GM18517 (cell line): ENCODE data around the gene CCDC97.

Experiments
- ATAC-seq: cut with Tn5 transposase; IDR thresholded peaks from one replicate; pipeline ENCODE4 v1.9.1; 2021; ENCODE audit warnings: mild to moderate bottlenecking, moderate library complexity; ENCODE audit not compliant: unreplicated experiment

The CCDC97 gene

GRCh38 chr19:41297628-41298347 is 12.2 kb upstream of the CCDC97 start:
- peak; percentile 61 for ATAC-seq

GRCh38 chr19:41298348-41298964 is 11.5 kb upstream of the CCDC97 start:
- peak; percentile 3 for ATAC-seq

- ATAC-seq, result no peak
These were observed 10.8 kb upstream of the CCDC97 start for GRCh38 chr19:41299046-41299754.

- ATAC-seq, result no peak
These were observed 10.2 kb upstream of the CCDC97 start for GRCh38 chr19:41299755-41300089.

- no peak for ATAC-seq
These were observed 9.4 kb upstream of the CCDC97 start for GRCh38 chr19:41300555-41300954.

- no peak for ATAC-seq
These were observed 7.2 kb upstream of the CCDC97 start for GRCh38 chr19:41302624-41303351.

GRCh38 chr19:41303954-41304353 is 6.0 kb upstream of the CCDC97 start:
- no peak for ATAC-seq

GRCh38 chr19:41304706-41305483 is 5.1 kb upstream of the CCDC97 start:
- no peak for ATAC-seq

GRCh38 chr19:41305927-41306793 is 3.8 kb upstream of the CCDC97 start:
- ATAC-seq, result no peak

- ATAC-seq, result no peak
These were observed 2.7 kb upstream of the CCDC97 start for GRCh38 chr19:41307090-41307875.

GRCh38 chr19:41307954-41308449 is 2.0 kb upstream of the CCDC97 start:
- no peak for ATAC-seq

- ATAC-seq, result no peak
These were observed 1.4 kb upstream of the CCDC97 start for GRCh38 chr19:41308450-41309179.

GRCh38 chr19:41309180-41310032 is 566 bp upstream of the CCDC97 start:
- no peak for ATAC-seq

GRCh38 chr19:41311072-41311471 is 1.1 kb downstream of the CCDC97 start:
- ATAC-seq, result no peak

GRCh38 chr19:41311613-41312012 is 1.6 kb downstream of the CCDC97 start:
- no peak for ATAC-seq

GRCh38 chr19:41316306-41316920 is 6.4 kb downstream of the CCDC97 start:
- ATAC-seq, result no peak
